WTC11 (cell line): Measurements from ENCODE around the gene ADCY1. TPM values are rescaled to one million over a fixed set of nuclear protein-coding genes. Genes with fewer than 3 reads are reported as not detected.

Experiments used
- ATAC-seq: fragments of 200-7000 bp; cut with Tn5 transposase; 2 replicates; pipeline ENCODE4 v1.10.0; 2021; ENCODE audit warnings: mild to moderate bottlenecking, moderate library complexity
- CTCF ChIA-PET: fragments of 300-600 bp; sonication (Branson Sonifier 250); formaldehyde crosslinking; loops from one replicate; lab custom pipeline; 2021; ENCODE audit warnings: antibody characterized with exemption; lab: Charles Lee
- POLR2A ChIA-PET: fragments of 350-600 bp; sonication (Branson Sonifier 250); formaldehyde crosslinking; loops from one replicate; lab custom pipeline; 2021; ENCODE audit warnings: antibody characterized with exemption; lab: Charles Lee
- DNase-seq: peaks from one replicate; pipeline ENCODE4 v3.0.0; 2021; ENCODE audit warnings: low spot score
- H3K27ac Mint-ChIP-seq: 2 replicates; pipeline ENCODE4 v1.8.0; 2021; ENCODE audit warnings: mixed read lengths
- H3K27me3 Mint-ChIP-seq: 2 replicates; pipeline ENCODE4 v1.8.0; 2021; ENCODE audit warnings: low read depth, mild to moderate bottlenecking, moderate library complexity, mixed read lengths
- H3K36me3 Mint-ChIP-seq: 2 replicates; pipeline ENCODE4 v1.8.0; 2021; ENCODE audit warnings: mixed read lengths
- H3K4me1 Mint-ChIP-seq: 2 replicates; pipeline ENCODE4 v1.8.0; 2022; ENCODE audit warnings: mixed read lengths
- H3K4me3 Mint-ChIP-seq: 2 replicates; pipeline ENCODE4 v1.8.0; 2021; ENCODE audit warnings: mild to moderate bottlenecking, moderate library complexity, mixed read lengths
- H3K9me3 Mint-ChIP-seq: 2 replicates; pipeline ENCODE4 v1.8.0; 2021; ENCODE audit warnings: mixed read lengths
- AFF4 ChIP-seq: sonication (generic); formaldehyde crosslinking; IDR thresholded peaks from 2 replicates; pipeline ENCODE4 v1.8.1; 2023; ENCODE audit warnings: mild to moderate bottlenecking, missing genetic modification reagents, borderline replicate concordance
- ELF4 ChIP-seq: sonication (generic); formaldehyde crosslinking; IDR thresholded peaks from 2 replicates; pipeline ENCODE4 v1.8.1; 2022; ENCODE audit warnings: low read depth, mild to moderate bottlenecking, moderate library complexity, missing genetic modification reagents
- GABPB1 ChIP-seq: sonication (generic); formaldehyde crosslinking; IDR thresholded peaks from 2 replicates; pipeline ENCODE4 v1.8.1; 2023; ENCODE audit warnings: mild to moderate bottlenecking, missing genetic modification reagents
- GRHL2 ChIP-seq: fragments of 250-450 bp; sonication (Bioruptor Pico); IDR thresholded peaks from 2 replicates; pipeline ENCODE4 v1.8.0; 2022; ENCODE audit warnings: mild to moderate bottlenecking, moderate library complexity; ENCODE audit not compliant: insufficient replicate concordance, severe bottlenecking
- GTF2I ChIP-seq: fragments of 250-450 bp; sonication (Bioruptor Pico); conservative IDR thresholded peaks from 2 replicates; pipeline ENCODE4 v1.4.0; 2021; ENCODE audit warnings: mild to moderate bottlenecking
- MYBL2 ChIP-seq: sonication (generic); formaldehyde crosslinking; IDR thresholded peaks from 2 replicates; pipeline ENCODE4 v1.8.1; 2023; ENCODE audit warnings: mild to moderate bottlenecking, moderate library complexity, missing genetic modification reagents
- NR2C2 ChIP-seq: sonication (generic); formaldehyde crosslinking; IDR thresholded peaks from 2 replicates; pipeline ENCODE4 v1.8.0; 2022; ENCODE audit warnings: mild to moderate bottlenecking, missing genetic modification reagents
- NR3C1 ChIP-seq: sonication (generic); formaldehyde crosslinking; conservative IDR thresholded peaks from 2 replicates; pipeline ENCODE4 v1.8.1; 2023; ENCODE audit warnings: low read depth, mild to moderate bottlenecking, missing genetic modification reagents
- SMAD4 ChIP-seq: sonication (generic); formaldehyde crosslinking; IDR thresholded peaks from 2 replicates; pipeline ENCODE4 v1.8.0; 2022; ENCODE audit warnings: mild to moderate bottlenecking, missing genetic modification reagents
- SOX15 ChIP-seq: fragments of 250-450 bp; sonication (Bioruptor Pico); IDR thresholded peaks from 2 replicates; pipeline ENCODE4 v1.9.0; 2021; ENCODE audit warnings: mild to moderate bottlenecking
- SP1 ChIP-seq: sonication (generic); formaldehyde crosslinking; conservative IDR thresholded peaks from 2 replicates; pipeline ENCODE4 v1.8.1; 2022; ENCODE audit warnings: missing genetic modification reagents
- STAT6 ChIP-seq: sonication (generic); formaldehyde crosslinking; conservative IDR thresholded peaks from 2 replicates; pipeline ENCODE4 v1.8.1; 2023; ENCODE audit warnings: mild to moderate bottlenecking, low read depth, missing genetic modification reagents, moderate library complexity
- TCF7 ChIP-seq: sonication (generic); formaldehyde crosslinking; IDR thresholded peaks from 2 replicates; pipeline ENCODE4 v1.8.0; 2022; ENCODE audit warnings: mild to moderate bottlenecking, low read depth, missing genetic modification reagents, moderate library complexity
- ZMAT4 ChIP-seq: fragments of 250-450 bp; sonication (Bioruptor Pico); IDR thresholded peaks from 2 replicates; pipeline ENCODE4 v1.9.0; 2021; ENCODE audit warnings: mild to moderate bottlenecking
- ZNF138 ChIP-seq: sonication (generic); formaldehyde crosslinking; conservative IDR thresholded peaks from 2 replicates; pipeline ENCODE4 v1.8.1; 2022; ENCODE audit warnings: mild to moderate bottlenecking, moderate library complexity, missing genetic modification reagents
- ZNF219 ChIP-seq: sonication (generic); formaldehyde crosslinking; IDR thresholded peaks from 2 replicates; pipeline ENCODE4 v1.8.0; 2023; ENCODE audit warnings: missing genetic modification reagents, mild to moderate bottlenecking, borderline replicate concordance
- ZNF263 ChIP-seq: sonication (generic); formaldehyde crosslinking; IDR thresholded peaks from 2 replicates; pipeline ENCODE4 v1.8.1; 2022; ENCODE audit warnings: low read depth, mild to moderate bottlenecking, moderate library complexity, missing genetic modification reagents
- ZNF423 ChIP-seq: fragments of 250-450 bp; sonication (Bioruptor Pico); IDR thresholded peaks from 2 replicates; pipeline ENCODE4 v2.1.2; 2022; ENCODE audit warnings: mild to moderate bottlenecking, moderate library complexity
- ZNF512 ChIP-seq: sonication (generic); formaldehyde crosslinking; IDR thresholded peaks from 2 replicates; pipeline ENCODE4 v1.8.1; 2022; ENCODE audit warnings: missing genetic modification reagents, borderline replicate concordance
- ZNF671 ChIP-seq: fragments of 250-450 bp; sonication (Bioruptor Pico); IDR thresholded peaks from 2 replicates; pipeline ENCODE4 v1.8.0; 2021; ENCODE audit warnings: mild to moderate bottlenecking
- total RNA-seq: library from RNA; stranded (reverse); gene quantifications from 3 replicates; pipeline ENCODE4 v1.2.3, GENCODE V29; 2021

Gene ADCY1
- total RNA-seq, 1 experiment from 2014 or later = 29.0 TPM

- TF ChIP-seq ZNF512 (CRISPR knock-in tag) = no peak
- no peak for TF ChIP-seq STAT6 (CRISPR knock-in tag)
- no peak for TF ChIP-seq ZMAT4 (CRISPR knock-in tag)
- no peak for TF ChIP-seq ELF4 (CRISPR knock-in tag)
Observed at GRCh38 chr7:45589061-45589460, 14.9 kb downstream of the ADCY1 start (continued).

GRCh38 chr7:45589915-45590678 is 15.9 kb downstream of the ADCY1 start:
- no peak for DNase-seq
- Mint-ChIP-seq H3K27ac (no peak overlapping the region), H3K4me1 (peaks cover 6% of the 10 kb centered on the region), H3K4me3 (no peak overlapping the region), H3K9me3 (no peaks in the 10 kb centered on the region), H3K36me3 (no peaks in the 10 kb centered on the region), H3K27me3 (no peaks in the 10 kb centered on the region)
- ChIA-PET POLR2A (no interaction called here), CTCF (interaction anchor here (1.2 kb wide), 1 partner anchor 73 kb away, joined by 4 read pairs; no protein-coding TSS in a partner anchor)
- TF ChIP-seq NR2C2 (CRISPR knock-in tag) (no peak), ZNF671 (CRISPR knock-in tag) (no peak), AFF4 (CRISPR knock-in tag) (no peak), GTF2I (CRISPR knock-in tag) (no peak), SP1 (no peak), ZNF423 (CRISPR knock-in tag) (no peak), TCF7 (CRISPR knock-in tag) (no peak), GRHL2 (no peak), SOX15 (CRISPR knock-in tag) (no peak), MYBL2 (CRISPR knock-in tag) (no peak), SMAD4 (no peak), ZNF138 (no peak), ZNF219 (no peak), NR3C1 (no peak), ZNF263 (CRISPR knock-in tag) (no peak), GABPB1 (no peak)
- no peak for ATAC-seq
